WERI-Rb-1 (cell line): ENCODE data around the gene PRLR.

Experiments
- DNase-seq: peaks from one replicate; pipeline ENCODE4 v3.0.0-alpha.2; 2020
- H3K27ac ChIP-seq: fragments of 250-450 bp; sonication (Bioruptor Pico); 2 replicates; pipeline ENCODE4 v1.5.1; 2020; ENCODE audit warnings: mild to moderate bottlenecking, moderate library complexity
- H3K27me3 ChIP-seq: fragments of 250-450 bp; sonication (Bioruptor Pico); 2 replicates; pipeline ENCODE4 v1.5.1; 2021; ENCODE audit warnings: mild to moderate bottlenecking, low read depth, moderate library complexity; ENCODE audit not compliant: insufficient read depth, severe bottlenecking
- H3K36me3 ChIP-seq: fragments of 250-450 bp; sonication (Bioruptor Pico); 2 replicates; pipeline ENCODE4 v1.5.1; 2020; ENCODE audit warnings: mild to moderate bottlenecking, moderate library complexity
- H3K4me3 ChIP-seq: 2 replicates; pipeline ENCODE4 v1.5.1; 2011; ENCODE audit warnings: low read depth, mild to moderate bottlenecking, control low read depth, low read length
- H3K9me3 ChIP-seq: fragments of 250-450 bp; sonication (Bioruptor Pico); 2 replicates; pipeline ENCODE4 v1.5.1; 2021; ENCODE audit warnings: mild to moderate bottlenecking, moderate library complexity; ENCODE audit not compliant: severe bottlenecking
- CTCF ChIP-seq: IDR thresholded peaks from 2 replicates; pipeline ENCODE4 v1.5.1; 2011; ENCODE audit warnings: low read depth, mild to moderate bottlenecking, control low read depth, inconsistent platforms, low read length

The PRLR gene

DNA sequence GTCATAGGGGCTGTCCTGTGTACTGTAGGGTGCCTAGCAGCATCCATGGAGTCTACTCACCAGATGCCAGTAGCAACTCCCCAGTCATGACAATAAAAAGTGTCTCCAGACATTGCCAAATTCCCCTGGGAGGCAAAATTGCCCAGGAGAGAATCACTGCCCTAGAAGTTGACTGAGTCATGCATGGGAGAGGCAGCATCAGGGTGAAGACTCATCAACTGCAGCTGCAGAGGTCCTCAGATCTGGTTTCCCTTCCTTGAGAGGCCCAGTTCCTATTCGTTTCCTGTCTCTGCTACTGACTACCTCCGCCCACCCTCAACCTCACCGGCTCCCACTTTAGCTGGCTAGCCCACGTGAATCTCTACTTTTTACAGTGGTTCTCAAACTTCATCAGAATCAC lies 93.9 kb downstream of the PRLR start:
- no peaks in the 10 kb centered on the region for H3K36me3 ChIP-seq
- H3K9me3 ChIP-seq: no peaks in the 10 kb centered on the region
- no peak for DNase-seq
- H3K4me3 ChIP-seq: no peak overlapping the region
- no peak for TF ChIP-seq CTCF
- H3K27me3 ChIP-seq: peaks cover 70% of the 10 kb centered on the region
- H3K27ac ChIP-seq: no peak overlapping the region

GRCh38 chr5:35135239-35135700 lies 95.0 kb downstream of the PRLR start:
- H3K4me3 ChIP-seq: no peak overlapping the region
- no peak overlapping the region for H3K27ac ChIP-seq
- no peaks in the 10 kb centered on the region for H3K36me3 ChIP-seq
- no peak for TF ChIP-seq CTCF
- peaks cover 78% of the 10 kb centered on the region for H3K27me3 ChIP-seq
- no peak for DNase-seq
- peaks cover 3% of the 10 kb centered on the region for H3K9me3 ChIP-seq

- peaks cover 3% of the 10 kb centered on the region for H3K9me3 ChIP-seq
- no peak for DNase-seq
- no peak for TF ChIP-seq CTCF
- H3K27ac ChIP-seq: no peak overlapping the region
- no peak overlapping the region for H3K4me3 ChIP-seq
- no peaks in the 10 kb centered on the region for H3K36me3 ChIP-seq
- H3K27me3 ChIP-seq: peaks cover 86% of the 10 kb centered on the region
Observed at GRCh38 chr5:35134278-35135030, 95.8 kb downstream of the PRLR start.

GRCh38 chr5:35133186-35133585 lies 97.1 kb downstream of the PRLR start:
- H3K36me3 ChIP-seq: no peaks in the 10 kb centered on the region
- peaks cover 3% of the 10 kb centered on the region for H3K9me3 ChIP-seq
- no peak for DNase-seq
- no peak overlapping the region for H3K4me3 ChIP-seq
- no peak for TF ChIP-seq CTCF
- H3K27ac ChIP-seq: no peak overlapping the region
- peaks cover 96% of the 10 kb centered on the region for H3K27me3 ChIP-seq

- H3K27ac ChIP-seq: no peak overlapping the region
- H3K27me3 ChIP-seq: peaks cover 96% of the 10 kb centered on the region
- no peak for TF ChIP-seq CTCF
- H3K4me3 ChIP-seq: no peak overlapping the region
- H3K36me3 ChIP-seq: no peaks in the 10 kb centered on the region
- H3K9me3 ChIP-seq: peaks cover 3% of the 10 kb centered on the region
- DNase-seq: no peak
Observed at GRCh38 chr5:35131723-35132122, 98.6 kb downstream of the PRLR start.
